IMR-90 (cell line): ENCODE measurements around the gene DGKZ. TPM values are rescaled to one million over a fixed set of nuclear protein-coding genes. Genes with fewer than 3 reads are reported as not detected.

Source experiments
- ATAC-seq: fragments of 200-7000 bp; cut with Tn5 transposase; 2 replicates; pipeline ENCODE4 v1.9.1; 2020; ENCODE audit warnings: low read depth, mild to moderate bottlenecking, moderate library complexity
- BruUV-seq: library from RNA; stranded (reverse); fragments of 400-500 nt; replicated peaks from 2 replicates; lab custom pipeline; 2021; lab: Mats Ljungman, UMichigan
- CTCF ChIA-PET: fragments of 300-600 bp; formaldehyde crosslinking; extraction: SDS; loops from one replicate; lab custom pipeline; 2021; ENCODE audit warnings: antibody characterized with exemption; lab: Yijun Ruan, JAX
- POLR2A ChIA-PET: fragments of 300-600 bp; sonication (Branson Sonifier 250); formaldehyde crosslinking; loops from one replicate; lab custom pipeline; 2022; ENCODE audit warnings: antibody characterized with exemption; ENCODE audit not compliant: unreplicated experiment; lab: Charles Lee
- DNase-seq: peaks from one replicate; pipeline ENCODE4 v3.0.0; 2013
- H2AFZ ChIP-seq: replicated peaks from 2 replicates; pipeline ENCODE3; 2013; ENCODE audit warnings: low read length, mild to moderate bottlenecking; ENCODE audit not compliant: poor library complexity
- H2AK5ac ChIP-seq: 2 replicates; pipeline ENCODE4 v1.6.1; 2013; ENCODE audit warnings: low read depth, low read length, inconsistent platforms
- H2AK9ac ChIP-seq: replicated peaks from 2 replicates; pipeline ENCODE3; 2013; ENCODE audit warnings: mild to moderate bottlenecking, low read depth, low read length, moderate library complexity; ENCODE audit not compliant: poor library complexity
- H2BK120ac ChIP-seq: 2 replicates; pipeline ENCODE4 v1.6.1; 2013; ENCODE audit warnings: low read depth, low read length, inconsistent platforms
- H2BK15ac ChIP-seq: 3 replicates; pipeline ENCODE4 v1.6.1; 2013; ENCODE audit warnings: low read depth, low read length, inconsistent platforms
- H2BK20ac ChIP-seq: 2 replicates; pipeline ENCODE4 v1.6.1; 2013; ENCODE audit warnings: low read depth, mild to moderate bottlenecking, inconsistent platforms, low read length, moderate library complexity
- H2BK5ac ChIP-seq: 2 replicates; pipeline ENCODE4 v1.6.1; 2013; ENCODE audit warnings: mild to moderate bottlenecking, low read depth, low read length, inconsistent platforms; ENCODE audit not compliant: poor library complexity, severe bottlenecking
- H3K14ac ChIP-seq: replicated peaks from 2 replicates; pipeline ENCODE4 v1.6.1; 2013; ENCODE audit warnings: low read depth, low read length, inconsistent platforms
- H3K18ac ChIP-seq: 2 replicates; pipeline ENCODE4 v1.6.1; 2013; ENCODE audit warnings: low read depth, low read length, control low read depth
- H3K23ac ChIP-seq: 2 replicates; pipeline ENCODE4 v1.6.1; 2013; ENCODE audit warnings: low read depth, low read length, inconsistent platforms
- H3K27ac ChIP-seq: 2 replicates; pipeline ENCODE4 v1.5.1; 2013; ENCODE audit warnings: mild to moderate bottlenecking, control low read depth, low read length; ENCODE audit not compliant: insufficient read depth
- H3K27me3 ChIP-seq: 2 replicates; pipeline ENCODE4 v1.6.1; 2013; ENCODE audit warnings: low read length; ENCODE audit not compliant: control insufficient read depth, insufficient read depth
- H3K36me3 ChIP-seq: 2 replicates; pipeline ENCODE4 v1.6.1; 2013; ENCODE audit warnings: low read length, mixed read lengths; ENCODE audit not compliant: control insufficient read depth, insufficient read depth
- H3K4ac ChIP-seq: 2 replicates; pipeline ENCODE4 v1.6.1; 2013; ENCODE audit warnings: low read depth, low read length, inconsistent platforms
- H3K4me1 ChIP-seq: 2 replicates; pipeline ENCODE4 v1.6.1; 2013; ENCODE audit warnings: low read length, mixed read lengths; ENCODE audit not compliant: control insufficient read depth, insufficient read depth
- H3K4me2 ChIP-seq: 2 replicates; pipeline ENCODE4 v1.6.1; 2013; ENCODE audit warnings: low read depth, mild to moderate bottlenecking, control low read depth, low read length, moderate library complexity
- H3K4me3 ChIP-seq: 2 replicates; pipeline ENCODE4 v1.5.1; 2013; ENCODE audit warnings: low read depth, mild to moderate bottlenecking, control low read depth, low read length, moderate library complexity; ENCODE audit not compliant: insufficient read depth
- H3K56ac ChIP-seq: 2 replicates; pipeline ENCODE4 v1.6.1; 2013; ENCODE audit warnings: low read length, inconsistent platforms; ENCODE audit not compliant: insufficient read depth; ENCODE audit errors: extremely low read depth
- H3K79me1 ChIP-seq, 2 experiments: 2 replicates each; pipeline ENCODE4 v1.6.1; 2013; ENCODE audit warnings: low read length in 2 of 2, inconsistent platforms in 1 of 2, low read depth in 1 of 2
- H3K9ac ChIP-seq: 2 replicates; pipeline ENCODE4 v1.6.1; 2013; ENCODE audit warnings: low read depth, low read length, control low read depth
- H3K9me1 ChIP-seq: 2 replicates; pipeline ENCODE4 v1.6.1; 2013; ENCODE audit warnings: low read length, inconsistent platforms; ENCODE audit not compliant: insufficient read depth
- H3K9me3 ChIP-seq: 2 replicates; pipeline ENCODE4 v1.6.1; 2013; ENCODE audit warnings: low read length; ENCODE audit not compliant: control insufficient read depth, insufficient read depth
- H4K20me1 ChIP-seq: 2 replicates; pipeline ENCODE4 v1.6.1; 2013; ENCODE audit warnings: low read length, inconsistent platforms; ENCODE audit not compliant: insufficient read depth
- H4K5ac ChIP-seq: 2 replicates; pipeline ENCODE4 v1.6.1; 2013; ENCODE audit warnings: mild to moderate bottlenecking, low read depth, low read length, control low read depth
- H4K8ac ChIP-seq, 2 experiments: 2 replicates each; pipeline ENCODE4 v1.6.1; 2013; ENCODE audit warnings: low read depth in 2 of 2, low read length in 2 of 2, control low read depth in 1 of 2, inconsistent platforms in 1 of 2
- H4K91ac ChIP-seq: 2 replicates; pipeline ENCODE4 v1.6.1; 2013; ENCODE audit warnings: low read depth, low read length, inconsistent platforms; ENCODE audit not compliant: insufficient read depth
- CEBPB ChIP-seq: IDR thresholded peaks from 2 replicates; pipeline ENCODE4 v1.6.1; 2012; ENCODE audit warnings: low read depth, low read length, improper control_type of control experiment
- NFE2L2 ChIP-seq: fragments of 150-350 bp; IDR thresholded peaks from 2 replicates; pipeline ENCODE4 v1.6.1; 2016; ENCODE audit warnings: low read depth, mild to moderate bottlenecking, low read length
- WGBS, 2 experiments: methylation state at CpG; one replicate each; pipeline versions ENCODE4 v1.1.5 to v1.1.7; 2013; ENCODE audit warnings: missing lambda C conversion rate in 2 of 2; ENCODE audit not compliant: insufficient read length in 1 of 2; ENCODE audit errors: extremely low coverage in 2 of 2; 5-methylcytosine and 5-hydroxymethylcytosine counted together
- dilution Hi-C: fragments of 300-500 bp; cut with HindIII; formaldehyde crosslinking; loops from one replicate; pipeline ENCODE4 v1.14.3; 2018; ENCODE audit warnings: low sequenced_read_pairs; ENCODE audit not compliant: unreplicated experiment
- in situ Hi-C: fragments of 300-500 bp; cut with MboI; formaldehyde crosslinking; loops from 3 replicates; pipeline ENCODE4 v1.14.3; 2019; ENCODE audit warnings: low sequenced_read_pairs, inconsistent platforms, mixed read lengths
- intact Hi-C: fragments of 100-400 bp; cut with micrococcal nuclease; formaldehyde crosslinking; loops from 2 replicates; pipeline ENCODE4 v1.10.0; 2022
- polyA plus RNA-seq, 3 experiments: library from polyadenylated mRNA; depleted of rRNA; stranded (reverse); fragments of >200 nt; gene quantifications; 2 replicates each; pipeline ENCODE4 v1.2.3, GENCODE V29; 2012; ENCODE audit warnings: low replicate concordance in 1 of 3
- total RNA-seq: library from RNA; depleted of rRNA; stranded (reverse); fragments of >200 nt; gene quantifications from 2 replicates; pipeline ENCODE4 v1.2.3, GENCODE V29; 2012

Gene DGKZ
- total and polyA plus RNA-seq, 2 of the 4 experiments (the other 2 are of a cell fraction), result 46.8 to 62.0 TPM

DNA sequence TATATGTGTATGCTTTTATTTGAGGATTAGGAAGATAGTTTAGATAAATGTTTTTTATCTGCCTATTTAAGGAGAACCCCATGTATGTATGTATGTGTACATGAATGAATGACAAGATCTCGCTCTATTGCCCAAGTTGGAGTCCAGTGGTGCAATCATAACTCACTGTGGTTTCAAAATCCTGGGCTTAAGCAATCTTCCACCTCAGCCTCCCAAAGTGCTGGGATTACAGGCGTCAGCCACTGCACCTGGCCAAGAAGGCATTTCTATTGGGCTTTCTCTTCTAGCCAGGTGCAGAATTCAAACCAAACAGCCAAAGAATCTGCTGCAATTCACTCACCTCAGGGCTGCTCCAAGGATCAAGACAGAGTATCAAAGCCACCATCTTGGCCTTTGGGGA, 25.5 kb upstream of the DGKZ start:
- Histone ChIP-seq H3K4me3 (no peak overlapping the region), H2BK5ac (no peak overlapping the region), H3K79me1 (peaks cover 11 to 32% of the 10 kb centered on the region in 2 experiments), H3K27me3 (no peaks in the 10 kb centered on the region), H3K9ac (no peak overlapping the region), H3K4me2 (no peak overlapping the region), H3K27ac (no peak overlapping the region), H2AK9ac (no peak overlapping the region), H3K56ac (no peak overlapping the region), H2AFZ (no peak overlapping the region), H3K23ac (no peak overlapping the region), H3K36me3 (peaks cover 63% of the 10 kb centered on the region), H4K91ac (no peak overlapping the region), H2BK120ac (no peak overlapping the region), H2BK15ac (no peak overlapping the region), H3K4me1 (no peaks in the 10 kb centered on the region), H4K20me1 (peaks cover 33% of the 10 kb centered on the region), H3K18ac (no peak overlapping the region), H4K8ac (no peak overlapping the region), H4K5ac (no peak overlapping the region), H3K4ac (no peak overlapping the region), H3K9me3 (no peaks in the 10 kb centered on the region), H2AK5ac (no peak overlapping the region), H3K14ac (no peak overlapping the region), H2BK20ac (no peak overlapping the region), H3K9me1 (peaks cover 9% of the 10 kb centered on the region; the same call in 1 of the 2 replicates)
- dilution Hi-C loops, result no loop called here
- BruUV-seq, result no TSS peak
- DNase-seq (no peak), ATAC-seq (no peak)
- WGBS, 2 experiments, result 71% methylated on average over 1 of the region's 2 CpGs; no CpG with 5 or more reads in 1 of the 2 experiments
- in situ Hi-C loops, result loop anchor here (10.0 to 25.0 kb wide), 2 partner anchors 209 to 347 kb away; partner anchors contain the start of gene PHF21A
- TF ChIP-seq CEBPB (peak; percentile 63), NFE2L2 (no peak)
- CTCF ChIA-PET, result no interaction called here
- intact Hi-C loops, result no loop called here
- POLR2A ChIA-PET, result no interaction called here
